ENCODE results near the gene KCNMA1. TPM values are rescaled to one million over a fixed set of nuclear protein-coding genes. Genes with fewer than 3 reads are reported as not detected.

The KCNMA1 gene
- total and polyA plus RNA-seq, 10 of the 15 experiments (the other 5 are each of a cell fraction or from before 2014, with no cell fraction given), result 8.5 to 77.0 (median 21.3) TPM

- Histone ChIP-seq H3K4me1 (ENCODE audit: control insufficient read depth, insufficient read depth, low read length) (no peaks in the 10 kb centered on the region), H3K27ac (ENCODE audit: control insufficient read depth, insufficient read depth) (no peak overlapping the region), H3K4me2 (ENCODE audit: control insufficient read depth, insufficient read depth) (no peak overlapping the region), H3K27me3 (replicated peaks in 1 of 2; ENCODE audit: control insufficient read depth in 2 of 2, insufficient read depth in 2 of 2, low read length in 1 of 2) (no peaks in the 10 kb centered on the region), H2AFZ (ENCODE audit: control insufficient read depth, low read depth, low read length) (no peak overlapping the region), H3K79me2 (ENCODE audit: control insufficient read depth, insufficient read depth, low read length) (no peaks in the 10 kb centered on the region), H3K9ac (ENCODE audit: control insufficient read depth, insufficient read depth, low read length) (no peak overlapping the region), H3K4me3 (no peak overlapping the region), H3K36me3 (ENCODE audit: control insufficient read depth in 2 of 2, insufficient read depth in 2 of 2, low read length in 1 of 2) (no peaks in the 10 kb centered on the region), H4K20me1 (ENCODE audit: control insufficient read depth, insufficient read depth) (no peaks in the 10 kb centered on the region), H3K9me3 (replicated peaks; ENCODE audit: control insufficient read depth, insufficient read depth, low read length) (no peaks in the 10 kb centered on the region)
- ChIA-PET RAD21 (ENCODE audit: unreplicated experiment) (interaction anchor here (1.1 kb wide), 1 partner anchor 17 kb away, joined by 3 read pairs; no protein-coding TSS in a partner anchor), POLR2A (no interaction called here), SMC1A (ENCODE audit: uncharacterized antibody, unreplicated experiment) (interaction anchor here (0.6 to 2.0 kb wide), 6 partner anchors 10 to 208 kb away, joined by 3 to 5 read pairs (median 3); no protein-coding TSS in a partner anchor), CTCF (interaction anchor here (0.8 to 23.3 kb wide), 6 partner anchors 9 to 534 kb away, joined by 3 to 532 read pairs (median 4); partner anchors contain the start of gene KCNMA1)
- TF ChIP-seq EP300 (IDR thresholded peaks at IDR 0.05; ENCODE audit: borderline replicate concordance in 1 of 2, control insufficient read depth in 1 of 2, low read depth in 2 of 2, low read length in 2 of 2), result no peak
- no peak for TF ChIP-seq SIX5 (IDR thresholded peaks at IDR 0.05; ENCODE audit: low read depth, low read length, severe bottlenecking)
- TF ChIP-seq IRF3 (IDR thresholded peaks at IDR 0.05), result no peak
- TF ChIP-seq BCL3 (IDR thresholded peaks at IDR 0.05; ENCODE audit: borderline replicate concordance, insufficient read depth, low read depth, low read length, poor library complexity, severe bottlenecking), result no peak
- no peak for TF ChIP-seq CREM (IDR thresholded peaks at IDR 0.05; ENCODE audit: low read depth)
- no peak for TF ChIP-seq HCFC1 (IDR thresholded peaks at IDR 0.05; ENCODE audit: low read length)
- no peak for TF ChIP-seq YBX1 (IDR thresholded peaks at IDR 0.05)
- TF ChIP-seq KDM1A (IDR thresholded peaks at IDR 0.05; ENCODE audit: borderline replicate concordance), result no peak
- no peak for TF ChIP-seq ETV6 (conservative IDR thresholded peaks at IDR 0.05 in 1 of 2, IDR thresholded peaks at IDR 0.05 in 1 of 2; ENCODE audit: borderline replicate concordance in 1 of 2, low read depth in 1 of 2)
- no peak for TF ChIP-seq FOXK2 (IDR thresholded peaks at IDR 0.05)
- TF ChIP-seq STAT1 (conservative IDR thresholded peaks at IDR 0.05), result no peak
- 49% methylated on average over 12 of the region's 12 CpGs for WGBS (ENCODE audit: insufficient coverage, insufficient replicate concordance, low lambda C conversion rate, missing lambda C conversion rate)
- ATAC-seq (no peak), DNase-seq (ENCODE audit: low read depth, low spot score) (no peak), FAIRE-seq (no peak)
- in situ Hi-C loops (cut with MboI) (no loop called here), intact Hi-C loops (cut with micrococcal nuclease; ENCODE audit: unreplicated experiment) (no loop called here)
- BruUV-seq (replicated peaks), result no TSS peak
Measured at GRCh38 chr10:77179015-77179695, 458.5 kb downstream of the KCNMA1 start.
